HG02759 (cell line): ENCODE data around the gene BMPR1A.

Experiments
- ATAC-seq: cut with Tn5 transposase; IDR thresholded peaks from one replicate; pipeline ENCODE4 v1.9.1; 2021; ENCODE audit warnings: mild to moderate bottlenecking, moderate library complexity; ENCODE audit not compliant: unreplicated experiment

Gene BMPR1A

GRCh38 chr10:86981716-86982115 lies 225.3 kb downstream of the BMPR1A start:
- no peak for ATAC-seq
